Right renal cortex interstitium (tissue), 3 donors: ENCODE results near the gene ATXN10. TPM values are rescaled to one million over a fixed set of nuclear protein-coding genes. Genes with fewer than 3 reads are reported as not detected.

Experiments used
- DNase-seq, 3 donors: peaks; one replicate each; pipeline ENCODE4 v3.0.0-alpha.2; 2013; ENCODE audit warnings: low read depth in 3 of 3, low spot score in 2 of 3
- polyA plus RNA-seq, 3 donors: library from polyadenylated mRNA; unstranded; fragments of 120-200 nt; gene quantifications; one replicate each; pipeline ENCODE4 v1.2.1, GENCODE V29; 2013; ENCODE audit not compliant: insufficient read length in 3 of 3

ATXN10 gene
- polyA plus RNA-seq, 3 donors: 349 to 375 (median 367) TPM

DNA sequence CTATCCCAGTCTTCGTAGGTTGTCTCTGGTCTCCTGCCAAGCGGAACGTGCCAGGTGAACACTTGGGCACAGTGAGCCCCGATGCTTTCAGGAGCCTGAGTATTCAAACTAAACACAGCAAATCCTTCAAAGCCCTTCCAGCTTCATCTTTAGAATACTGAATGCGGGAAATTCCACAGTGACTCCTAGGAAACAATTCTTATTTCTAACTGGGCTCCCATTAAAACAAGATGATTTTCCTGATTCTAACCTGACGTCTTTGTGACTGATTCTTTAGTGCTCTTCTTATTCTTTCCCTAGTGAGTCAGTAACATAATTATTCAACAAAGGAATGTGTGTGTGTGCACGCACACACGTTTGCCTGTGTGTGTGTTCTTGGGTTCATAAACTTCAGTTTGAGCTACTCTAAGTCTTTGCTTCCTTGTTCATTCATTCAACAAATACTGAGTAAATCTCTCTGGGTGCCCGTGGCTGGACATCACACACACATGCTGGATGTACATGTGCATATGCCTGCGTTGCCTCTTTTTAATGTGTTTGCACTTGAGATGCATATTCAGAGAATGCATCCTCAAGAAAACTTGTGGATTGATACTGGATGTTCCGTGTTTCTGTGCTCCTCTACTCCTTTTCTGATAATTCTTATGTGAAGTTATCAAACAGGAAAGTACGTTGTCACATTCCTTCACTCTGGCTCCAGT, 170.8 kb downstream of the ATXN10 start:
- DNase-seq: no peak

DNA sequence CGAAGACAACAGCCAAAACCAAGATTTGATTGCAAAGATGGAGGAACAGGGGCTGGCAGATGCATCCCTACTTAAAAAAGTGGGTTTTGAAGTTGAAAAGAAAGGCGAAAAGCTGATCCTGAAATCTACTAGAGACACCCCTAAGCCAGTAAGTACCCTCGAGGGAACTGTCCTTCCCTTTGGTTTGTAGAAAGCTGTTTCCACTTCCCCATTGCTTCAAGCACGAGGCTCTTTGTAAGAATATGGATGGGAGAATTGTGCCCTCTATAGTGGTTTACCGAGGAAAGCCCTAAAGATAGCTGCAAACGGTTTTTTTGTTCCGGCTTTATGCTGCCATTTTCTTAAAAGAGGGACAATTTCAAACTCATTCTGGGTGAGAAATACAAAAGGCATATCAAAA, 171.4 kb downstream of the ATXN10 start:
- DNase-seq: no peak

DNA sequence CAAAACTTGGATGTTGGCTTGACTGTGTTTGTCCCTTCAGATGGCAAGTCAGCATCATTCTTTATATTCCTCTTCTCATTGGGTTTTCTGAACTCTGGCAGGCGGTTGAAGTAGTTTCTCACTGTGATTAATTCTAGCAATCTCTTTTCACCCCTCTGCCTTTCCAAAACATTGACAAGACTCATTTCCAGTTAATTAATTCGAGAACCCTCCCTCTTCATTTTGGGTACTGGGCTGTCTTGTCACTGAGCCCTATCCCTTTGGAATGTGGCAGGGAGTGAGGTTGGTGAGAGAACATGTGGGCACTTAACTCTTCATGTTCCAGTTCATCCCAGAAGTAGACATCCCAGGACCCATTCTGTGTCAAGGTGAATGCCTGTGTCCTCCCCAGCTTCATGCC, 172.4 kb downstream of the ATXN10 start:
- no peak for DNase-seq

DNA sequence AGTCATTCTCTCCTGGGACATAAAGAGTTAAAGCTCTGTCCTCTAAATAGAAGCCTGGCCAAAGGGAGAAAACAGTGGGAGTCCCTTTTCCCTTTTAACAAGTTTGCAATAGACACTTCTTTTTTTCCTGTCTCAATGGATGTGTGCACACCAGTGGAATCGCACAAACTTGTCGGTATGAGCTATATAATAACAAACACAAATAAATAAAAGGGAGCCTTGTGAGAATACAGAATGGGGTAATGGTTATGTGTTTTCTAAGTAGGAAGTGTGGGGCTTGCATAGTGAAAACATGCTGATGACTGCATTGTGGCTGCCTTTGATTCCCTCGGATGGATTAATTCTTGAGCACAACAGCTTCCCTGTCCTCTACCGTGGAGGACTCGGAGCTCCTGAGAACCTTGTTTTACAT, 173.4 kb downstream of the ATXN10 start:
- DNase-seq: no peak

DNA sequence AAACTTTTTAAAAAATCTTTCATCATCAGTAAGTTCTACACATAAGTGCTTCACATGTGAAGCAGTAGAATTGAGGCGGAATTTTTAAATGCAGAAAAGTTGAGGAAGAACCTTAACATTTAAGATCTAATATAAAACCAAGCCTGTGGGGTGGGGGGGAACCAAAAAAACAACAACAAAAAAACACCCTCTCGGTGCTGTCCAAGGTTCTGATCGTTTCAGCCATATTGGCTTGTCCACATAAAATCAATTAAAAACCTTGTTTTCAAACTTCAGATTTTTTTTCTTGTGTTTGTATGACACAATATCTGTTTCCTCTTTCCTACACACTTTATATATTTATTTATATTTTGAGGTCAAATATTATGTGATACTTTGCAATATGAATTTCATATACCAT, 175.3 kb downstream of the ATXN10 start:
- DNase-seq: no peak

DNA sequence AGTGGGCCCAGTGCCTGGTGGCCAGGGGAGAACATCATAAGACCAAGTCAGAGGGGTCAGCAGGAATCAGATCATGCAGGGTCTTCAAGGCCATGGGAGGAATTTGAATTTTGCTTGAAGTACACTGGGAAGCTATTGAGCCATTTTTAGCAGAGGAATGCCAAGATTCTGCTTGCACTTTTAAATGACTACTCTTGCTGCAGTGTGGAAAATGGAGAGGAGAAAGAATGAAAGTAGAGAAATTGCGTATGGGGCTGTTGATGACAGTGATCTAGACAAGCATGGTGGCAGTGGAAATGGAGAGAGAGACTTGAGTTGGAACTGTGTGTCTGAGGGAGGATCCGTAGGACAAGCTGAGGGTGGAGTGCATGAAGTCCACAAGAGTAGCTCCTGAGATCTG, 177.3 kb downstream of the ATXN10 start:
- no peak for DNase-seq

DNA sequence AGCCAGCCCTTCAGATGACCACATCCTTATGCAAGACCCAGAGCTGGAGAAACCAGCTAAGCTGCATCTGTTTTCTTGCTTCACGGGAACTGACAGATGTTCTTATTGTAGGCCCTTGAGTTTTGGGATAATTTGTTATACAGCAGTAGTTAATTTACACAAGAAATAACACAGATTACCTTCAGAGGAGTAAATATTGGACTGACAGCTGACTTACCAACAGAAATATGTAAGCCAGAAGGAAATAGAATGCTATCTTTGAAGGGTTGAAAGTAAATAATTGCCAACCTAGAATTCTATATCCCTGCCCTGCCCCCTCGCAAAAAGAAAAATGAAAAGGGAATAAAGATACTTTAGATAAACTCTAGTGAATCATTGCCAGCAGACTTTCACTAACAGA, 181.2 kb downstream of the ATXN10 start:
- DNase-seq: no peak

DNA sequence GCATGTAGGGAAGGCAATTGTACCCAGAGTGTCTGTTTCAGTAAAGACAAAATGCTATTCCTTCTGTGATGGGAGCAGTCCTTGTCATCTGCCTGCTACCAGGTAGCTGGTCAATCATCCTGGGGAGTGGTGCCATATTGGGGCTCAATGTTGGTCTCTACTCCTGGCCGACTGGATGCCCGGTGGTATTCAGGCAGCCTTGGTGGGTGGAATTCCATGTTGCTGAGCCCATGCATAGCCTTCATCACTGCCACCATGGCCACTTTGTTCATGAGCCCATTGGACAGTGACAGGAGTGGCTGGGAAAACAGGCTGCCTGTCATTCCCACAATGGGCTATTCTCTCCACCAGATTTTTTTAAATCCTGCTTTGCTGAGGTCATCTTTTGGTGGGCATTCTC, 184.3 kb downstream of the ATXN10 start:
- DNase-seq: no peak

DNA sequence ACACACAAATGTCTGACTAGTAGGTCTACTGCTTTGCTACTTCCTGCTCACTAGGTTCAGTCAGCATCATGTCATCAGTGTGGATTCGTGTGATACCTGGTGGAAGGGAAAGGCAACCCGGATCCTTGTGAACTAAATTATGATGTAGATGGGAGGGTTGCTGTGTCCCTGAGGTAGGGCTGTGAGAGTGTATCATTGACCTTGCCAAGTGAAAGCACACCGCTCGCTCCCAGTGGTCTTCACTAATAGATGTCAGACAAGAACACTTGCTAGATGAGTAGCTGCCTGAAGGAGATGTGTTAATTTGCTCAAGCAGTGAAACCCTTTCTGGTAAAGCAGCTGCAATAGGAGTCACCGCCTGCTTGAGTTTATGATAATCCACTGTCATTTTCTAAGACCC, 185.9 kb downstream of the ATXN10 start:
- no peak for DNase-seq

DNA sequence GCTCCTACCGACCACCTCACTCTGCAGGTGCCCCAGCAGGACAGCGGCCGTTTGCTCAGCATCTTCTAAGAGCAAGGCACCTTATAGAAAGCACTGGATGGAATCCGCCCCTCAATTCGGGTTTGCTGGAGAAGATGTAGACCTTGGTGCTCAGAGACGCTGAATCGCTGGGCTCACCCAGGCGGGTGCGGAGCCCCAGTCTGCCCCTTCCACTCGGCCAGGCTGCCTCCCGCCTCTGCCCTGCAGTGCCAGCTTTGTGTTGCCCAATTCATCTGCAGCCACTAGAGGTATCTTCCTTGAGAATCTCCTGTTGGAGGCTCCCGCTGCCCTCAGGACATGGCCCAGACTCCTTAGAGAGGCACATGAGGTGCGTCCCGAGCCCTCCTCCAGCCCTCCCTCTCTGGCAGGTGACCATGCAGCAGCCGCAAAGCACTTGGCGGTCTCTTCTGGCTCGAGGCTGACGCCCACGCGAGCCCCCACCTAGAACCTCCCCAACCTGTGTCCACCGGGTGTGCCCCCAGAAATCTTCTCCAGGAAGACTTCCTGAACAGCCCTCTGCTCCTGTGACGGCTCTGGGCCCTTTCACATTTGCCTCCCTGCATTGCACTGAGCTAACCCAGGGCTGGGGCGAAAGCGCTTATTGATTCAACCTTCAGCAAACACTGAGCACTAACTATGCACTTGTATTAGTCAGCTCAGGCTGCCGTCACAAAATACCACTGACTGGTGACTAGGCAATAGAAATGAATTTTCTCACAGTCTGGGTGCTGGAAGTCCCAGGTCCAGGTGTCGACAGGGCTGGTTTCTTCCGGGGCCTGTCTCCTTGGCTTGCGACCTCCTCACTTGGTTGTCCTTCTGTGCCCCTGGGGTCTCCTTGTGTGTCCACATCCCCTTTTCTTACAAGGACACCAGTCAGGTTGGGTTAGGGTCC, 187.9 kb downstream of the ATXN10 start:
- no peak for DNase-seq

DNA sequence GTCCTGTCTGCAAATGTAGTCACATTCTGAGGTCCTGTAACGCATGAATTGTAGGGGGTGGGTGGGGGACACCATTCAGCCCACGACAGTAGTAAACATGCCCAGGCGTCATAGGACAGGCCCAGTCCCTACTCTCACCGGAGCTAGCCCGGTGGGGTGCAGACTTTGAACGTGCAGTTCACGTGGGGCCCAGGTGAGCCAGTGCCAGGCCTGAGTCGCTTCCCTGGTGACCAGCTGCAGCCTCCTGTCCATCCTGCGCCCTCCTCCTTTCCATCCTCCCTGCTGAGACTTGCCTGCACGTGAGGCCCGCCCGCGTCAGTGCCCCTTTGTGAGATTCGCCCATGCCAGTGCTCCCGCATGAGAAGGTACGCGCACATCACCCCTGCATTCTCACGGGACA, 188.6 kb downstream of the ATXN10 start:
- no peak for DNase-seq

DNA sequence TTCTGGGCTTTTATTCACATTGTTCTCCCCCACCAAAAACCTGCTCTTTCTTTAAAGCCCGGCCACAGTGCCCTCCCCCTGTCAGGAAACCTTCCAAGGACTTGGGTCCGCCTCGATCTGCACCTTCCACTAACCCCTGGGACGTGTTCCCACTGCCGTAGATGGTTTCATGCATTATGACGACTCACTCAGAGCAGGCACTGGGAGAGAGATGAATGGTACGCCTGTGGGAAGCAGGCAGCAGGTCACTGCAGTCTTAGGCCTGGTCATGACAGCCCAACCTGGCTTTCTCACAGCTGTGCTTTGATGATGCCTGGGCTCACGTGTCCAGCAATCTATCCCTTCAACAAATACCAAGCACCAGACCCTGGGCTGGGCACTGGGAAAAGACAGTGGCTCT, 189.6 kb downstream of the ATXN10 start:
- DNase-seq: no peak

DNA sequence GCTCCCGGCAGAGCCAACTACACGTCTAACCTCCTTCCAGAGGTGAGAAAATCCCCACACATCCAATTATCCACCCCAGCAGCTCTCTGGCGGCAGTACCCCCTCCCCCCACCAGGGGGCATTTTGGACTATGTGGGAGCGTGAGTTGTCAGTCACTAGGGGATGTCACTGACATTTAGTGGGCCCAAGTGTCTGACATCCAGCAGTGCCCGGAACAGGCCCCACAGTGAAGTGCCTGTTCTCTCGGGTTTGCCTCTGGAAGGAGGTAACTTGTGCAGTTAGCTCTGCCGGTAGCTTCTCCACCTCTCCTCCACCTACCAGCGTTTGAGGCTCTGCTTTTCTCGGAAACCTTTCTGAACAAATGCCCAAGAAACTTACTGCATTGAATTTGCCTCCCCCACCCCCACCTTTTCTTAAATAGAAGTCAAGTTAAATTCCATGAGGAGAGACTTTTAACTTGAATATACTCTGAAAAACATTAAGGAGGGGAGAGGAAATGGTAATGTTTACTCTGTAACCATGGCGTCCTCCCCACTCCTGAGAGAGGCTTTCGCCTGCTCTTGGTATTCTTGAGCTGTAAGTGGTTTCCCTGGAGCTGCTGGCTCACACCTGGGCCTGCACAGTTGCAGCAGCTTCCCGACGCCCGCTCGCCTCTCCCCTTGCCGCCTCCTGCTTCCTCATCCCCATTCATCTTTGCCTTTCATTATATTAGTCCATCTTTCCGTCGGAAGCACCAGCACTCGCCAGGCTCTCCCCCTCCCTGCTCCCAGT, 192.5 kb downstream of the ATXN10 start:
- no peak for DNase-seq

DNA sequence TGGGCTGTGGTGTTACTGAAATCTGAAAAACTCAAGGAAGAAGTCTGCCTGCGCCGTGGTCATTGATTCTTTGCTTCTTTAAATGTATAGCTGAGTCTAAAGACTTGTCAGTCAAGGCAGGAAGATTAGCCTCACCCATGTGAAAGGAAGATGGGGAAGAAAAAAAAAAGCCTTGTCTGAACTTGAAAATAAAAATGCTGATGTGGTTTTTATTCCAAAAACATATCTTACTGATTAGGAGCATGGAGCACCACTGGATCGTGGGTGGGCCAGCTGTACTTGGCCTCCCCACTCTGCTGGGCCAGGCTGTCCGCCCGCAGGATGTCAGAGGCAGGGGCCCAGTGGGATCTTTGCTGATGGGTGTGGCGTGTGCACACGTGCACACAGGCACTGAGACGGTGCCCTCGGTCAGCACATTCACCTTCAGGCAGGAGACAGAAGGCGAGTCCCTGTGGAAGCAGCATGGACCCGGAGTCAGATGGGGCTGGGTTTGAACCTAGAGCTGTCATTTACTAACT, 193.4 kb downstream of the ATXN10 start:
- DNase-seq: no peak

DNA sequence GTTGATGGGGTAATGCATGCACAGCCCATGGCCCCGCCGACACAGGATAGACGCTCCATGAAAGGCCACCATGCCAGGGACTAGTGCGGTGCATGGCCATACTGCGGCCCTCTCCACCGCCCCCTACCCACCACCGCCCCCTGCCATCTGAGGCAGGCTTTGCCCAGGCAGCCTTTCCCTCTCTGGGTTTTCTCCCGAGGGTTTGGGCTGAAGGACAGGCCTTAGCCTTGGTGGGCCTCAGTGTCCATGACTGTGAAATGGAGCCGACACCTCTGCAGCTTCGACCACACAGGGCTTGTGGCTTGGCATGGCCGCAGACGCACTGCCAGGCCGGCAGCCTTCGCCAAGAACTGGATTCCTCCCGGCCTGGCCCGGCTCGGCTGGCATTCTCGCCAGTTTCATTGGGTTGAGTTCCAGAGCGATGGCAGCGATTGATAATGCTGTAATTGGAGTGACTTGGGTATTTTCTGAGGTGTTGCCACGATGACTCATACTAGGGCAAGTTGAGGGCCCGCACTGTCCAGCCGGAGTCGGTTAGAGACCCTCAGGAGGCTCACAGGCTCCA, 194.0 kb downstream of the ATXN10 start:
- DNase-seq: no peak

DNA sequence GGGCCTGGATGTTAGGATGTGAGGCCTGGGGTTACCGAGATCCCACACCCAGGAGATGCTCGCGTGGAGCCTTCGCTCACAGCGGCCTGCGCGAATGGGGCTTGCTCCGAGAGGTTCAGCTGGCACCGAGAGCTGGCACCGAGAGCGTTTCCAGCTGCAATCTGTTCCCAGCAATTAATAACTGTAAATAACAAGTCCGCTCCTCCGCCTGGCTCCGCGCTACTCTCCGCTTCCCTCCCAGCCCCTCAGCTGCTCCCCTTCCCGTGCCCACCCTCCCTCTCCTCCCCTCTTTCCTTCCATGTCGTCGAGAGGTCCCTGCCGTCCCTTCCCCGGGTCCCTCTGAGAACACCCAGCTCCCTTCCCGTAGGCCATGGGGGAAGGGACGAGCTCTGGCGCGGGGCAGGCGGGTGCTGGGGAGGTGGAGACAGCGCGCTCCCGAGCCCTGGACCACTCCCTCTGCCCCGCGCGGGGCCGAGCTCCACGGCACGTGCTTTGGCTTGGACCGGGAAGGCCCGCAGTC, 194.6 kb downstream of the ATXN10 start:
- no peak for DNase-seq

DNA sequence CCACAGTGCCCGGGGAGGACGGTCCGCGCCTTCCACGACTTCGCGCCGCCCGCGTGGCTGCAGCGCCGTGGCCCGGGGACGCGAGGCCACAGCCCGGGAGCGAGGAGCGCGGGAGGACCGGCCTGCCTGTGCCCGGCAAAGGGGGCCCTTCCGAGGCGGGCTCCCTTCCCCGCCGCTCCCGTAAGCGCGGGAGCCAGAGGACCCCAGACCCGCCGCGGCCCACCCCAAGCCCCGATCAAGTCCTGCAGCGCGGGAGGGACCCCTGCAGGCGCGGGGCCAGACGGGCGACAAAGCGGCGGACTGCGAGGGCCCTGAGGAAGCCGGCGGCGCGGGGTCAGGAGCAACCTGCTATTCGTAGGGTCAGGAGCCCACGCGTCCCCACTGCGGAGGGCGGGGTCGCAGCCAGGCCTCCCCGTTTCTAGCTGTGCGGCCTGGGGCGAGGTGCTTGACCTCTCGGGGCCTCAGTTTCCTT, 195.0 kb downstream of the ATXN10 start:
- DNase-seq: no peak

DNA sequence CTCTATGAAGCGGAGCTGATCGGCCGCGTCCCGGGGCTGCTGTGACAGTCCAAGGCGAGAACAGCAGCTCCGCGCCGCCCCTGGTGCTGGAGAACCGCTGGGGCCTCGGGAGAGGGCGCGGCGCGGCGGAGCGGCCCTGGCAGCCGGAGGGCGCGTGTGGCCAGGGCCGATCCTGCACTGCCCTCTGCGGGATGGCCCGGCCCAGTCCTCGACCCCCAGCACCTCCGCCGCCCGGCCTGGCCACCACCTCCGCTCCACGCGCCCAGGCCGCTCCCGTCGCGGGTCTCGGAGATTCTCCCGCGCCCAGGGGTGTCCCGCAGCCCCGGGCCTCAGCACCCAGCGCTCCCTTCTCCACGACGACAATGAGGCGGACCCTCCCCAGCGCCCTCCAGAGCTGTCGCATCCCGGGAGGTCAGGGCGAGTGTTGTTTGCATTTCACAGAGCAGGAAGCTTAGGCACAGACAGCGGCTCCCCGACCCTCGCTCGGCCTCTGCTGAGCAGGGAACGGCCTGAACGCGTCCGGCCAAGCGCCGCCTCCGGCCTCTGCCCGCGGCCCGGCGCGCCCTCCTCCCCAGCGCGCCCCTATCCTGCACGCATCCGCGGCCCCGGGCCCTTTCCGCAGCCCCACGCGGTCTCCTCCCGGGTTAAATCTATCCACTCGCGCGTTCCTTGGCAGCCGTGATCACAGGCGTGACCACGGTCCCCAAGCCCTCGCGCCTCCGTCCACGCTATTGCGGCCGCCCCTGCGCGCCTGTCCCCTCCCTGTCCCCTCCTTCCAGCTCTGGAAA, 195.7 kb downstream of the ATXN10 start:
- no peak for DNase-seq

DNA sequence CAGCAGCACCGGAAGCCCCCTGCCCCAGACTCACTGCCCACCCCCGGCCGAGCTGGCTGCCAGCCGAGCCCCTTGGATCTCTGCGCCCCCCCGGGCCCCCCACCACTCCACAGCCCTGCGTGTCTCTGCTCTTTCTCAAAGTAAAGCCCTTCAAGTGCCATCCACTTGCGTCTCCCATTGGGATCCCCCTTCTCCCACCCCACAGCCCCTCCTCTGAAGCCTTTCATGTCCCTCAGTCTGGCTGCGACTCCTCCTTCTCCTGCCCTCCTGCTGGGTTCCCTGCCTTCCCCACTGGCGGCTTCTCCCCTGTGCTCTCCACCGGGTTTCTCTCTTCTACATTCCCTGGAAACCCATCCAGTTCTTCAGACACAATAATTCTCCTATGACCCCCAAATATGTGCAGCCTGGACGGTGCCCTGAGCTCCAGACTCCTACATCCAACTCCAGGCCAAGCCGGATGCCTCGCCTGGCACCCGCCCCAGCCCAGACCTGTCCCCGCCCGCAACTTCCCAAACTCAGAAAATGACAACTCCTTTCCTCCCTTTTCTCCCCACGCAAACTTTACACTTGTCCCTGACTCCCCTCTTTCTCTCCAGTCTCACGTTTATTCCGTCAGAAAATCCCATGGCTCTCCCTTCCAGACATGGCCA, 196.4 kb downstream of the ATXN10 start:
- DNase-seq: no peak
